Prostate gland (tissue), 2 donors: ENCODE results near the gene NAT9.

ENCODE experiments used
- CTCF ChIP-seq, 4 experiments: fragments of 200-600 bp in 2 of 4; fragments of 450-650 bp in 2 of 4; sonication (generic) in 2 of 4; IDR thresholded peaks; 1 replicate in 3 of 4; 2 replicates in 1 of 4; pipeline ENCODE4 v1.5.1; 2016 to 2019; ENCODE audit warnings: antibody characterized with exemption in 4 of 4, mild to moderate bottlenecking in 2 of 4, moderate library complexity in 2 of 4
- POLR2A ChIP-seq: fragments of 450-650 bp; IDR thresholded peaks from one replicate; pipeline ENCODE4 v1.6.1; 2016; ENCODE audit warnings: antibody characterized with exemption, mild to moderate bottlenecking
- POLR2AphosphoS5 ChIP-seq: sonication (generic); formaldehyde crosslinking; IDR thresholded peaks from one replicate; pipeline ENCODE4 v1.6.1; 2017; ENCODE audit warnings: antibody characterized with exemption

DNA sequence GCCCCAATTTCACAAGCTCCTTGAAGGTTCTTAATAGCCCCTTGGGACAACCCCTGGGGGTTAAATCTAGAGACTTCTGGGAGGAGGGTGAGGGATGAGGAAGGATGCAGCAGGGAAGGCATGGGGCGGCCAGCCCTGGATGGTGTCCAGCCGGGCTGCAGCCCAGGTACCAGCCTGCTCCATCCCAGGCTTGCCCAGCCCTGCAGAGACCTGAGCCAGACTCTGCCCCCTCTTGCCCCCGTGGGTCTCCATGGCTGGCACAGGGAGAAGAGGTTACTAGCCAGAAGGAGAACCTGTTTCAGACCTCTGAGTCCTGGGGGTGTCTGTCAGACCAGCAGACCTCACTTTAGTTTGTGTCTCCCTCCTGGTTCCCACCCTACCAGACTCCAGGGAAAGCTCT is 19.3 kb downstream of the NAT9 start:
- TF ChIP-seq CTCF (IDR thresholded peaks at IDR 0.05) (no peak), POLR2AphosphoS5 (no peak), POLR2A (no peak)
